Heart left ventricle (tissue), 13 donors: Measurements from ENCODE around the gene SLC7A11.

Source experiments
- POLR2A ChIP-seq, 2 donors: fragments of 450-650 bp; IDR thresholded peaks; one replicate each; pipeline ENCODE4 v1.6.1; 2017; ENCODE audit warnings: antibody characterized with exemption in 2 of 2, mild to moderate bottlenecking in 2 of 2, moderate library complexity in 2 of 2
- TF ChIP-seq, protein P1 (sequence below), 12 donors: fragments of 200-600 bp; sonication (generic) in 4 of 12; IDR thresholded peaks; one replicate each; pipeline versions ENCODE4 v1.5.0 to v1.8.0; 2018 to 2022; ENCODE audit warnings: antibody characterized with exemption in 12 of 12, mild to moderate bottlenecking in 5 of 12
- donor health status: ischemic (EF 13 %, LVEDD 7.1; RV severe dilation, severe dysfunction).
- donor health status: DM: no; HTN: yes; CAD: no.
- donor health status: DM: no; HTN: no; CAD: no.
- donor health status: ischemic (EF 25% LVEDD 6.9; RV normal size, moderate dysfunction).
- donor health status: ischemic (EF 25% LVEDD 5.7; RV mildly dilated, moderate dysfunction).
- donor health status: ischemic (EF 35%, LVEDD 5.7; RV mildly dilated, moderate dysfunction).
- donor health status: nonischemic (EF 11% LVEDD 7.7; RV severe dilation, severe dysfunction).
- donor health status: DM: yes; HTN: yes; CAD: no.
- donor health status: PGD.
- donor health status: ischemic (EF 29% LVEDD 5.4; RV normal size, mild dysfunction).
- donor health status: nonischemic (EF 23%, LVEDD 6.1; RV moderate dilation, normal function).

DNA sequence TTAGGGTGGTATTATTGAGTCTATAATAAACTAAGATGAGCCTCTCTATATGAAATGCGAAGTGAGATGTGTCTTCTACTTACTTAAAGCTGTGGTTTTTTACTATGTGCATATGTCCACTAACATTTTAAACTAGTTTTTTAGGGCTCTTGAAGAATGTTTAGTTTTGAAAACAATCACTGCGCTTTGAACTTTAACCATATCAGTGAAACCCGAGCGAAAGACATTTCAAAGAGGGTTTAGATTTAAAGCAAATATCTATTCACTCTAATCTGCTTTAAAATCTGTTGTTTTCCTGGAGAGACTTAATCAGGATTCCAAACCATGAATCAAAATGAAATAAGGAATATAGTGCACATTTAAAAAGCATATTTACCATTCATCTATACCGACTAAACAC is 24.8 kb upstream of the SLC7A11 start:
- TF ChIP-seq, protein P1, sequence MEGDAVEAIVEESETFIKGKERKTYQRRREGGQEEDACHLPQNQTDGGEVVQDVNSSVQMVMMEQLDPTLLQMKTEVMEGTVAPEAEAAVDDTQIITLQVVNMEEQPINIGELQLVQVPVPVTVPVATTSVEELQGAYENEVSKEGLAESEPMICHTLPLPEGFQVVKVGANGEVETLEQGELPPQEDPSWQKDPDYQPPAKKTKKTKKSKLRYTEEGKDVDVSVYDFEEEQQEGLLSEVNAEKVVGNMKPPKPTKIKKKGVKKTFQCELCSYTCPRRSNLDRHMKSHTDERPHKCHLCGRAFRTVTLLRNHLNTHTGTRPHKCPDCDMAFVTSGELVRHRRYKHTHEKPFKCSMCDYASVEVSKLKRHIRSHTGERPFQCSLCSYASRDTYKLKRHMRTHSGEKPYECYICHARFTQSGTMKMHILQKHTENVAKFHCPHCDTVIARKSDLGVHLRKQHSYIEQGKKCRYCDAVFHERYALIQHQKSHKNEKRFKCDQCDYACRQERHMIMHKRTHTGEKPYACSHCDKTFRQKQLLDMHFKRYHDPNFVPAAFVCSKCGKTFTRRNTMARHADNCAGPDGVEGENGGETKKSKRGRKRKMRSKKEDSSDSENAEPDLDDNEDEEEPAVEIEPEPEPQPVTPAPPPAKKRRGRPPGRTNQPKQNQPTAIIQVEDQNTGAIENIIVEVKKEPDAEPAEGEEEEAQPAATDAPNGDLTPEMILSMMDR (IDR thresholded peaks at IDR 0.05): no peak
- no peak for TF ChIP-seq POLR2A (IDR thresholded peaks at IDR 0.05)
